ENCODE measurements around the gene MGAM2. TPM values are rescaled to one million over a fixed set of nuclear protein-coding genes. Genes with fewer than 3 reads are reported as not detected.

MGAM2 gene
- total and polyA plus RNA-seq, 2 of the 8 experiments (the other 6 are each of a cell fraction or from before 2014, with no cell fraction given), result 0.02 TPM; not detected in 1

GRCh38 chr7:142133731-142134148 lies 22.2 kb downstream of the MGAM2 start:
- no peak overlapping the region for H3K23ac ChIP-seq (ENCODE audit: insufficient read length)
- no peak overlapping the region for H3K9ac ChIP-seq (replicated peaks in 1 of 4; ENCODE audit: extremely low read depth in 1 of 4, low read depth in 3 of 4, low read length in 3 of 4)
- ChIA-PET POLR2A (ENCODE audit: partially characterized antibody) (no interaction called here), CTCF (ENCODE audit: partially characterized antibody) (interaction anchor here (1.0 kb wide), 1 partner anchor 12 kb away, joined by 4 read pairs; no protein-coding TSS in a partner anchor)
- H2BK20ac ChIP-seq (ENCODE audit: low read length), result no peak overlapping the region
- DNase-seq (ENCODE audit: low read depth in 1 of 2, low spot score in 2 of 2), result no peak
- H3K27ac ChIP-seq (ENCODE audit: low read depth, low read length), result no peak overlapping the region
- no peak overlapping the region for H3K14ac ChIP-seq (ENCODE audit: insufficient read length)
- H2BK120ac ChIP-seq (replicated peaks; ENCODE audit: low read depth, low read length), result no peak overlapping the region
- no peaks in the 10 kb centered on the region for H3K79me1 ChIP-seq (ENCODE audit: low read depth, low read length)
- H2BK12ac ChIP-seq (ENCODE audit: low read depth, low read length), result no peak overlapping the region
- H4K91ac ChIP-seq (replicated peaks; ENCODE audit: insufficient read length, low read length), result no peak overlapping the region
- no peaks in the 10 kb centered on the region for H4K20me1 ChIP-seq (replicated peaks in 1 of 2; ENCODE audit: control insufficient read depth in 1 of 2, insufficient read depth in 2 of 2, low read length in 2 of 2)
- no peaks in the 10 kb centered on the region; the same call in 1 of the 2 replicates for H3K23me2 ChIP-seq (ENCODE audit: low read depth, low read length)
- no peak overlapping the region for H4K8ac ChIP-seq (ENCODE audit: extremely low read depth, insufficient read depth, low read length)
- no peaks in the 10 kb centered on the region for H3K36me3 ChIP-seq (ENCODE audit: control insufficient read depth in 2 of 4, insufficient read depth in 4 of 4, low read length in 3 of 4)
- WGBS, 2 experiments (ENCODE audit: extremely low coverage in 1 of 2, insufficient coverage in 1 of 2, insufficient read length in 1 of 2, insufficient replicate concordance in 2 of 2, low coverage in 1 of 2, low lambda C conversion rate in 2 of 2, missing lambda C conversion rate in 1 of 2), result 92% methylated on average over 8 of the region's 8 CpGs; no CpG with 5 or more reads in 1 of the 2 experiments
- H2BK5ac ChIP-seq (ENCODE audit: low read depth, low read length), result no peak overlapping the region
- H3K27me3 ChIP-seq (replicated peaks in 1 of 4; ENCODE audit: control insufficient read depth in 3 of 4, extremely low read depth in 1 of 4, insufficient read depth in 3 of 4, low read length in 3 of 4), result no peaks in the 10 kb centered on the region
- no peaks in the 10 kb centered on the region for H3K9me3 ChIP-seq (ENCODE audit: insufficient read depth in 2 of 2, low read depth in 1 of 2, low read length in 1 of 2)
- FAIRE-seq, result no peak
- peak overlapping the region; percentile 64; the same call in 1 of the 2 replicates for H2AFZ ChIP-seq (ENCODE audit: low read length)
- no peak overlapping the region for H3K4ac ChIP-seq (replicated peaks; ENCODE audit: insufficient read length, low read depth, low read length)
- no peak overlapping the region for H3K4me3 ChIP-seq (ENCODE audit: extremely low read depth in 1 of 4, insufficient read depth in 2 of 4, low read depth in 3 of 4, low read length in 4 of 4)
- H2BK15ac ChIP-seq (ENCODE audit: low read length), result no peak overlapping the region
- H3K4me1 ChIP-seq (replicated peaks in 1 of 4; ENCODE audit: control insufficient read depth in 3 of 4, insufficient read depth in 4 of 4, low read length in 3 of 4), result peaks cover 0 to 4% (median 1%) of the 10 kb centered on the region in 4 experiments; a peak in 3 of 7 replicates
- no peak overlapping the region for H3K56ac ChIP-seq (replicated peaks; ENCODE audit: insufficient read length, low read depth, low read length)
- H4K5ac ChIP-seq (ENCODE audit: insufficient read length, low read depth, low read length), result no peak overlapping the region
- H3K79me2 ChIP-seq (ENCODE audit: control insufficient read depth in 1 of 2, insufficient read depth in 2 of 2, low read length in 2 of 2), result no peaks in the 10 kb centered on the region
- H2AK5ac ChIP-seq (ENCODE audit: low read depth, low read length), result no peak overlapping the region
- H3K18ac ChIP-seq (ENCODE audit: extremely low read depth, low read length), result no peak overlapping the region
- H3K4me2 ChIP-seq (ENCODE audit: insufficient read depth in 1 of 2, low read depth in 2 of 2, low read length in 2 of 2), result no peak overlapping the region
- no peak for TF ChIP-seq POLR2A (IDR thresholded peaks at IDR 0.05; ENCODE audit: control extremely low read depth in 1 of 2, low read depth in 2 of 2, low read length in 2 of 2)
- TF ChIP-seq HDAC2 (IDR thresholded peaks at IDR 0.05; ENCODE audit: borderline replicate concordance in 1 of 2, low read depth in 2 of 2, low read length in 2 of 2), result no peak
- no peak for TF ChIP-seq CTCF (IDR thresholded peaks at IDR 0.05; ENCODE audit: control extremely low read depth in 1 of 3, insufficient read depth in 1 of 3, low read depth in 1 of 3, low read length in 3 of 3)
- no peak for TF ChIP-seq POLR2AphosphoS5 (IDR thresholded peaks at IDR 0.05; ENCODE audit: low read depth, low read length)
- no peak for TF ChIP-seq CHD1 (IDR thresholded peaks at IDR 0.05; ENCODE audit: low read depth, low read length)
- TF ChIP-seq SIRT6 (IDR thresholded peaks at IDR 0.05; ENCODE audit: low read length), result no peak
- TF ChIP-seq TEAD4 (IDR thresholded peaks at IDR 0.05; ENCODE audit: low read depth, low read length), result no peak
- no peak for TF ChIP-seq CREB1 (IDR thresholded peaks at IDR 0.05)
- TF ChIP-seq CEBPB (IDR thresholded peaks at IDR 0.05; ENCODE audit: low read depth, low read length), result no peak
- no peak for TF ChIP-seq JUND (IDR thresholded peaks at IDR 0.05; ENCODE audit: low read length)
- no peak for TF ChIP-seq EP300 (IDR thresholded peaks at IDR 0.05; ENCODE audit: borderline replicate concordance in 1 of 2, low read depth in 2 of 2, low read length in 2 of 2)
- TF ChIP-seq RFX5 (IDR thresholded peaks at IDR 0.05; ENCODE audit: borderline replicate concordance, low read depth, low read length), result no peak

Measured in H1 (cell line).